Measurements from ENCODE around the gene LONRF2. TPM values are rescaled to one million over a fixed set of nuclear protein-coding genes. Genes with fewer than 3 reads are reported as not detected.

LONRF2 gene
- total RNA-seq, 1 experiment from 2014 or later, result 2.7 TPM

- Histone ChIP-seq H2BK15ac (ENCODE audit: low read depth, low read length) (no peak overlapping the region), H3K4ac (ENCODE audit: low read depth, low read length) (no peak overlapping the region), H3K23me2 (ENCODE audit: insufficient read length, low read depth, low read length, poor library complexity, severe bottlenecking) (no peaks in the 10 kb centered on the region), H3K23ac (ENCODE audit: insufficient read length, low read depth, low read length) (no peak overlapping the region), H3K4me2 (ENCODE audit: insufficient read depth, insufficient read length, low read length) (no peak overlapping the region), H4K8ac (replicated peaks; ENCODE audit: insufficient read length, low read depth, low read length) (no peak overlapping the region), H2BK12ac (ENCODE audit: insufficient read length, low read depth, low read length) (no peak overlapping the region), H4K20me1 (ENCODE audit: control insufficient read depth, insufficient read depth, insufficient read length) (no peaks in the 10 kb centered on the region), H4K91ac (ENCODE audit: insufficient read length, low read depth, low read length) (no peak overlapping the region), H3K79me1 (ENCODE audit: insufficient read depth, low read depth, low read length, poor library complexity, severe bottlenecking) (no peaks in the 10 kb centered on the region), H2AFZ (ENCODE audit: low read length) (no peak overlapping the region), H3K56ac (ENCODE audit: insufficient read length, low read depth, low read length) (no peak overlapping the region), H3K79me2 (ENCODE audit: insufficient read depth, low read length) (no peaks in the 10 kb centered on the region), H4K5ac (ENCODE audit: insufficient read length, low read depth, low read length) (no peak overlapping the region), H3K14ac (ENCODE audit: insufficient read depth, low read length) (no peak overlapping the region), H3K18ac (ENCODE audit: insufficient read length, low read depth, low read length) (no peak overlapping the region), H2BK120ac (ENCODE audit: low read depth, low read length, poor library complexity, severe bottlenecking) (no peak overlapping the region), H3K9ac (ENCODE audit: extremely low read depth, insufficient read length, low read length) (no peak overlapping the region), H2BK5ac (ENCODE audit: insufficient read length, low read length) (no peak overlapping the region), H2BK20ac (ENCODE audit: low read depth, low read length, poor library complexity, severe bottlenecking) (no peak overlapping the region), H3K9me3 (ENCODE audit: control insufficient read depth, low read depth, low read length) (no peaks in the 10 kb centered on the region), H2AK5ac (ENCODE audit: insufficient read length, low read length) (no peak overlapping the region), H3K27me3 (ENCODE audit: insufficient read depth, low read length) (no peaks in the 10 kb centered on the region), H3K27ac (ENCODE audit: insufficient read length, low read depth, low read length) (no peak overlapping the region), H3K4me1 (ENCODE audit: insufficient read depth, low read length) (no peaks in the 10 kb centered on the region), H3T11ph (ENCODE audit: low read length) (no peak overlapping the region)
- WGBS (ENCODE audit: extremely low coverage, insufficient read length, low lambda C conversion rate), result no CpG with 5 or more reads among the region's 3 CpGs
- H3K36me3 Mint-ChIP-seq (ENCODE audit: insufficient read depth in 1 of 3, low read depth in 3 of 3), result no peaks in the 10 kb centered on the region; a peak in 1 of 7 replicates
- no peaks in the 10 kb centered on the region; a peak in 1 of 5 replicates for H3K9me3 Mint-ChIP-seq
- DNase-seq, result no peak
- H3K27ac Mint-ChIP-seq, result no peak overlapping the region
- TF ChIP-seq, protein P1, sequence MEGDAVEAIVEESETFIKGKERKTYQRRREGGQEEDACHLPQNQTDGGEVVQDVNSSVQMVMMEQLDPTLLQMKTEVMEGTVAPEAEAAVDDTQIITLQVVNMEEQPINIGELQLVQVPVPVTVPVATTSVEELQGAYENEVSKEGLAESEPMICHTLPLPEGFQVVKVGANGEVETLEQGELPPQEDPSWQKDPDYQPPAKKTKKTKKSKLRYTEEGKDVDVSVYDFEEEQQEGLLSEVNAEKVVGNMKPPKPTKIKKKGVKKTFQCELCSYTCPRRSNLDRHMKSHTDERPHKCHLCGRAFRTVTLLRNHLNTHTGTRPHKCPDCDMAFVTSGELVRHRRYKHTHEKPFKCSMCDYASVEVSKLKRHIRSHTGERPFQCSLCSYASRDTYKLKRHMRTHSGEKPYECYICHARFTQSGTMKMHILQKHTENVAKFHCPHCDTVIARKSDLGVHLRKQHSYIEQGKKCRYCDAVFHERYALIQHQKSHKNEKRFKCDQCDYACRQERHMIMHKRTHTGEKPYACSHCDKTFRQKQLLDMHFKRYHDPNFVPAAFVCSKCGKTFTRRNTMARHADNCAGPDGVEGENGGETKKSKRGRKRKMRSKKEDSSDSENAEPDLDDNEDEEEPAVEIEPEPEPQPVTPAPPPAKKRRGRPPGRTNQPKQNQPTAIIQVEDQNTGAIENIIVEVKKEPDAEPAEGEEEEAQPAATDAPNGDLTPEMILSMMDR (conservative IDR thresholded peaks at IDR 0.05), result no peak
- H3K27me3 Mint-ChIP-seq (ENCODE audit: low read depth), result peaks cover 40% of the 10 kb centered on the region
- no peak overlapping the region for H3K4me3 Mint-ChIP-seq
- no peaks in the 10 kb centered on the region for H3K4me1 Mint-ChIP-seq
Observed at GRCh38 chr2:100224988-100225710, 97.2 kb downstream of the LONRF2 start.

All from H9 (cell line).